GM12872 (cell line): ENCODE measurements around the gene NEK4.

Experiments
- CTCF ChIP-seq: IDR thresholded peaks from 3 replicates; pipeline ENCODE4 v1.5.1; 2011; ENCODE audit warnings: low read depth, mild to moderate bottlenecking, low read length, moderate library complexity; ENCODE audit not compliant: insufficient read depth

The NEK4 gene

GRCh38 chr3:52722491-52722890 lies 48.2 kb downstream of the NEK4 start:
- TF ChIP-seq CTCF, result no peak

- no peak for TF ChIP-seq CTCF
Observed at GRCh38 chr3:52721730-52722008, 49.1 kb downstream of the NEK4 start.

GRCh38 chr3:52721002-52721729 lies 49.6 kb downstream of the NEK4 start:
- no peak for TF ChIP-seq CTCF

- TF ChIP-seq CTCF, result no peak
Observed at GRCh38 chr3:52719618-52720017, 51.1 kb downstream of the NEK4 start.

- TF ChIP-seq CTCF, result no peak
Observed at GRCh38 chr3:52715714-52716305, 54.9 kb downstream of the NEK4 start.

GRCh38 chr3:52714335-52715302 lies 56.1 kb downstream of the NEK4 start:
- TF ChIP-seq CTCF, result no peak
